IPS-15b (cell line): ENCODE measurements around the gene ATRNL1.
"Not testable (repeated sequence)": the region's sequence is repeated elsewhere in the genome, so short reads cannot be mapped to it uniquely, and the experiment has no call there.

Experiments
- H3K27me3 ChIP-seq: one replicate; pipeline ENCODE4 v1.6.1; 2013; ENCODE audit warnings: low read length; ENCODE audit not compliant: control insufficient read depth, insufficient read depth
- H3K36me3 ChIP-seq: one replicate; pipeline ENCODE4 v1.6.1; 2013; ENCODE audit warnings: low read length; ENCODE audit not compliant: control insufficient read depth, insufficient read depth
- H3K4me1 ChIP-seq: one replicate; pipeline ENCODE4 v1.6.1; 2013; ENCODE audit warnings: mild to moderate bottlenecking, low read length; ENCODE audit not compliant: control insufficient read depth, insufficient read depth
- H3K4me3 ChIP-seq: one replicate; pipeline ENCODE4 v1.5.1; 2013; ENCODE audit warnings: low read depth, low read length
- H3K9ac ChIP-seq: one replicate; pipeline ENCODE4 v1.6.1; 2013; ENCODE audit warnings: low read depth, mild to moderate bottlenecking, low read length
- H3K9me3 ChIP-seq: one replicate; pipeline ENCODE4 v1.6.1; 2013; ENCODE audit warnings: mild to moderate bottlenecking, low read length; ENCODE audit not compliant: control insufficient read depth, insufficient read depth

Gene ATRNL1

GRCh38 chr10:115239761-115240160, 146.6 kb downstream of the ATRNL1 start:
- no peaks in the 10 kb centered on the region for H3K27me3 ChIP-seq
- no peaks in the 10 kb centered on the region for H3K4me1 ChIP-seq
- H3K36me3 ChIP-seq = no peaks in the 10 kb centered on the region
- H3K4me3 ChIP-seq = no peak overlapping the region
- H3K9ac ChIP-seq = no peak overlapping the region
- H3K9me3 ChIP-seq = no peaks in the 10 kb centered on the region

DNA sequence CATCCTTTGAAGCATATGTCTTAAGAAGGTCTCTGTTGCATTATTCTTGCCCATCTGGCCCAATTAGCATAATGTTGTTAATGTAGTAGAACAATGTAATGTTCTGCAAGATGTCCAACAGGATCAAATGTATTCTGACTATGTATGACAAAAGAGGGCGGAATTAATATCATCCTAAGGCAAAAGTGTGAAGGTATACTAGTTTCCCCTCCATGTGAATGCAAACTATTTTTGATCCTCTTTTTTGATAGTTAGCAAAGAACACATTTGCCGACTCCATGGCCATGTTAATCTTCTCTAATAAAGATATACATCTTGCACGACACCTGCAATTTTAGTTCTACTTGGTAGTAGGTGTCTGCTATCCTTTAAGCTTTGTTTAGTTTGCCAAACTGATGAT, 157.6 kb downstream of the ATRNL1 start:
- Histone ChIP-seq H3K4me1 (no peaks in the 10 kb centered on the region), H3K9ac (no peak overlapping the region), H3K27me3 (no peaks in the 10 kb centered on the region), H3K36me3 (no peaks in the 10 kb centered on the region), H3K4me3 (no peak overlapping the region), H3K9me3 (no peaks in the 10 kb centered on the region)

DNA sequence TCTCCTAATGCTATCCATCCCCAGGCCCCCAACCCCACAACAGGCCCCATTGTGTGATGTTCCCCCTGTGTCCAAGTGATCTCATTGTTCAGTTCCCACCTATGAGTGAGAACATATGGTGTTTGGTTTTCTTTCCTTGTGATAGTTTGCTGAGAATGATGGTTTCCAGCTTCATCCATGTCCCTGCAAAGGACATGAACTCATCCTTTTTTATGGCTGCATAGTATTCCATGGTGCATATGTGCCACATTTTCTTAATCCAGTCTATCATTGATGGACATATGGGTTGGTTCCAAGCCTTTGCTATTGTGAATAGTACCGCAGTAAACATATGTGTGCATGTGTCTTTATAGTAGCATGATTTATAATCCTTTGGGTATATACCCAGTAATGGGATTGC, 160.6 kb downstream of the ATRNL1 start:
- H3K27me3 ChIP-seq, H3K4me1 ChIP-seq, H3K36me3 ChIP-seq, H3K9ac ChIP-seq, H3K4me3 ChIP-seq, H3K9me3 ChIP-seq: not testable (repeated sequence)

DNA sequence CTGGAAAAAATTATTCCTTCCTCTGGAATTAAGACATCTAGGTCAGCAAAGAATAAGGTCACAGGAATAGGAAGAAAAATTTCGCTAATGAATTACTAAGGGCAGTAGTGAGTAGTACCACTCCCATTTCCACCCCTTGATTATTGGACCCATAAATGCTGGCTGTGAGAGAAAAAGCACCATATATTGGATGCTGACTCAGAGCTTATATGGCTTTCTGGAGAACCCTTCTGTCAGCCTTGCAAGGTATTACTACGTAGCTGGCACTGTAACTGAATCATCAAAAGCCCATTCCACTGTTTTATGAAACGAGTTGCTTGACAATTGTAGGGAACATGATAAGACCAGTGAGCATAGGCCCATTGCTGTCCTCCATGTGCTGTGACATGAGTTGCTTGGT, 179.3 kb downstream of the ATRNL1 start:
- Histone ChIP-seq H3K9ac (no peak overlapping the region), H3K36me3 (no peaks in the 10 kb centered on the region), H3K4me3 (no peak overlapping the region), H3K4me1 (no peaks in the 10 kb centered on the region), H3K27me3 (no peaks in the 10 kb centered on the region), H3K9me3 (no peaks in the 10 kb centered on the region)

GRCh38 chr10:115278294-115278693, 185.1 kb downstream of the ATRNL1 start:
- H3K4me3 ChIP-seq = no peak overlapping the region

DNA sequence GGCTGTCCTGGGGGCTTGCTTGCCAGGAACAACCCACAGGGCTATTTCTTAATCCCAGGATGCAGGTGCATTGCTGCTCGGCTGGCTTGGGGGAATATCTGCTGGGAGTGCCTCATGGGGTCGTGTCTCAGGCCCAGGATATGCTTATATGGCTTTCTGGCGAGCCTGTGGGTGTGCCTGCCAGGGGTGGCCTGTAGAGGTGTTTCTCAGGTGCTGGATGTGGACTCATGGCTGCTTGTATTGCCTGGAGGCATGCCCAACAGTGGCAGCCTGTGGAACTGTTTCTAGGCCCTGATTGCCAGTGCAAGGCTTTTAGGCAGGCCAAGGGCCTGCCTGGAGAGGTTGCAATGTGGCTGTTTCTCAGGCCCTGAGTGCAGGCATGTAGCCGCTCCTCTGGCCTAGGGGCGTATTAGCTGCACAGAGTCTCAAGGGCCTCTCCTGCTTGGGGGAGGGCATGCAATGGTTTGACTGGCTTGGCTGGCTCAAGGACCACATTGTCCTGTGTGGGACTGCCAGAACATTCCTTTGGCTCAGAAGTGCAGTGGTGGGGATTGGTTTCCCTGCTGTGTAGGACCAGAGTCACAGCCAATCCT, 202.1 kb downstream of the ATRNL1 start:
- H3K27me3 ChIP-seq = no peaks in the 10 kb centered on the region
- no peak overlapping the region for H3K9ac ChIP-seq
- peaks cover 2% of the 10 kb centered on the region for H3K4me1 ChIP-seq
- no peaks in the 10 kb centered on the region for H3K9me3 ChIP-seq
- H3K36me3 ChIP-seq = no peaks in the 10 kb centered on the region
- H3K4me3 ChIP-seq = no peak overlapping the region

More at GRCh38 chr10:115278294-115278693, 185.1 kb downstream of the ATRNL1 start:
- no peaks in the 10 kb centered on the region for H3K27me3 ChIP-seq
- H3K4me1 ChIP-seq = no peaks in the 10 kb centered on the region
- H3K9ac ChIP-seq = no peak overlapping the region
- H3K9me3 ChIP-seq = no peaks in the 10 kb centered on the region
- H3K36me3 ChIP-seq = no peaks in the 10 kb centered on the region

- Histone ChIP-seq H3K9me3 (no peaks in the 10 kb centered on the region), H3K4me3 (no peak overlapping the region), H3K27me3 (no peaks in the 10 kb centered on the region), H3K4me1 (no peaks in the 10 kb centered on the region), H3K36me3 (no peaks in the 10 kb centered on the region), H3K9ac (no peak overlapping the region)
These were observed 206.9 kb downstream of the ATRNL1 start for GRCh38 chr10:115300080-115300479.

- H3K9ac ChIP-seq, H3K4me3 ChIP-seq, H3K4me1 ChIP-seq, H3K36me3 ChIP-seq, H3K9me3 ChIP-seq, H3K27me3 ChIP-seq: not testable (repeated sequence)
These were observed 226.5 kb downstream of the ATRNL1 start for GRCh38 chr10:115319669-115320068.

GRCh38 chr10:115321360-115321759, 228.2 kb downstream of the ATRNL1 start:
- Histone ChIP-seq H3K9ac (no peak overlapping the region), H3K27me3 (no peaks in the 10 kb centered on the region), H3K9me3 (no peaks in the 10 kb centered on the region), H3K36me3 (no peaks in the 10 kb centered on the region), H3K4me3 (no peak overlapping the region), H3K4me1 (no peaks in the 10 kb centered on the region)

GRCh38 chr10:115328331-115328730, 235.2 kb downstream of the ATRNL1 start:
- H3K27me3 ChIP-seq = no peaks in the 10 kb centered on the region
- no peak overlapping the region for H3K9ac ChIP-seq
- no peak overlapping the region for H3K4me3 ChIP-seq
- no peaks in the 10 kb centered on the region for H3K36me3 ChIP-seq
- H3K4me1 ChIP-seq = no peaks in the 10 kb centered on the region
- no peaks in the 10 kb centered on the region for H3K9me3 ChIP-seq

DNA sequence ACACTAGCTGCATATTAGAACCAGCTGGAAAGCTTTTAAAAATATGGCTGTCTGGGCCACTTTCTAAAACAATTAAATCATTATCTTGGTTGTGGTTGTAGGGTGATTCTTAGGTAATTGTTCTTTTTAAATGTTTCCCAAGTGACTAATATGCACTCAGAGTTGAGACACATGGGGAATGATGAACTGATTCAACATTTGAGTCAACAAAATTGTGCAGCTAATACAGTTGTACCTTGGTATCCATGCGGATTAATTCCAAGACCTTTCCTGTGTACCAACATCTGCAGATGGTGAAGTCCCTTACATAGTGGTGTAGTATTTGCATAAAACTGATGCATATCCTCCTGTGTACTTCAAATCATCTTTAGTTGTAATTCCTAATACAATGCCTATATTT, 242.2 kb downstream of the ATRNL1 start:
- Histone ChIP-seq H3K4me1 (no peaks in the 10 kb centered on the region), H3K27me3 (no peaks in the 10 kb centered on the region), H3K36me3 (no peaks in the 10 kb centered on the region), H3K9me3 (no peaks in the 10 kb centered on the region), H3K4me3 (no peak overlapping the region), H3K9ac (no peak overlapping the region)

GRCh38 chr10:115355162-115355760, 262.1 kb downstream of the ATRNL1 start:
- Histone ChIP-seq H3K36me3 (no peaks in the 10 kb centered on the region), H3K4me1 (no peaks in the 10 kb centered on the region), H3K4me3 (no peak overlapping the region), H3K9ac (no peak overlapping the region), H3K27me3 (no peaks in the 10 kb centered on the region), H3K9me3 (no peaks in the 10 kb centered on the region)
